MV-4-11 (cell line): Measurements from ENCODE around the gene CHD1.

Source experiments
- DNase-seq: peaks from one replicate; lab custom pipeline; 2025; lab: John Stamatoyannopoulos, UW

CHD1 gene

DNA sequence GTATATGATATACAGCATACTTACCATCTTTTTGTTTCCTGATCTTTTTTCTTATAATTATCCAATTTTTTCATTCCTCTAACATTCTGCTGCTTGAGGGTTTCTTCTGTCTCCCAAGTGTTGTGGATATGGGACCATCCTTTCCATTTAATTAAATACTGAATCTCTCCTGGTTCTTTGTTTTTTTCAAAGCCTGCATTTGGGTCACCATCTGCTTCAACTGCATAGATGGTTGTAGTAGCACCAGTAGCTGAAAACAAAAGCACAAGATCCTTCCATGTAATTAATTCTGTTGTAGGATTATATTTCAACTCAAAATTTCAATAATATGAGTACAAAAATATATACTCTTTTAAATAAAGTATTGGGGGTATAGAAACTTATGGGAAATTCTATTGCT lies 29.4 kb downstream of the CHD1 start:
- DNase-seq, result no peak

DNA sequence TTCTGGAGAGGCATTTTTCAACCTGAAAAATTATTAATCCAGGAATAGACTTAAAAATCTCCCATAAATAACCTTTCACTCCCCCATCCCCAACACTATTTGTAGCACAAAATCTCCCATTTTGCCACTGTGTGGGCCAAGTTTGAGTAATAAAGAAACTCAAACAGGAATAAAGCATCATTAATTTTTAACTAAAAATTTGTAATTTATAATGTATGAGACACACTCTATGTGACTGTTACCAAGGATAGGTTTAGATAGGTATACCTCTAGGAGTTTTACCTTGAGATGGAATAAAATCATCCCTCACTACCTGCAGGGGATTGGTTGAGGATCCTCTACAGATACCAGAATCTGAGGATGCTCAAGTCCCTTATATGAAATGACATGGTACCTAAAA lies 30.1 kb downstream of the CHD1 start:
- DNase-seq, result no peak

DNA sequence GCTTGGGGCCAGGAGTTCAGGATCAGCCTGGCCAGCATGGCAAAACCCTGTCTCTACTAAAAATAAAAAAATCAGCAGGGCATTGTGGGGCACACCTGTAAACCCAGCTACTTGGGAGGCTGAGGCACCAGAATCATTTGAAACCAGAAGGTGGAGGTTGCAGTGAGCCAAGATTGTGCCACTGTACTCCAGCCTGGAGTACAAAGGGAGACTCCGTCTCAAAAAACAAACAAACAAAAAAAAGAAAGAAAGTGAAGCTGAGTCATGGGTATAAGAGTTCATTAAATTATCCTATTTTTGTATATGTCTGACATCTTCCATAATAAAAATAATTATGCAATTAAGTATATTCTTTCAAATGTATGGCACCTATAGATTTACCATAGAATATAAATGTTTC lies 37.2 kb downstream of the CHD1 start:
- DNase-seq, result no peak

DNA sequence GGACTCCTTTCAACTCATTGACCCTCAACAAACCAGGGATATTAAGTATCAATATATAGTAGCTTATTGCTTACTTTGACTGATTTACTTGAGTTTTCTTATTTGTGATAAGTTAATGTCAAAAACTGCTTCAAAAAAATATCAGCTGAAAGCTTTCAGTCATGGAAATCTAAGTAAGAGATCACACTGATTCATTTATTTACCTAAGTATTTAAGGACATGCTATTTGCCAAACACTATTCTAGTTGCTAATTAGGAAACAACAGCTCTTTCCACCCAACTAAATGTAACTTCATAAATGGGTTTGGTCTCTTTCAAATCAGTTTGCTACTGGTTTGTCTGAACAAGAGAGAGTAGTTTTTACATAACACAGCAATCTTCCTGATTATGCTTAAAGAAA lies 48.2 kb downstream of the CHD1 start:
- no peak for DNase-seq

DNA sequence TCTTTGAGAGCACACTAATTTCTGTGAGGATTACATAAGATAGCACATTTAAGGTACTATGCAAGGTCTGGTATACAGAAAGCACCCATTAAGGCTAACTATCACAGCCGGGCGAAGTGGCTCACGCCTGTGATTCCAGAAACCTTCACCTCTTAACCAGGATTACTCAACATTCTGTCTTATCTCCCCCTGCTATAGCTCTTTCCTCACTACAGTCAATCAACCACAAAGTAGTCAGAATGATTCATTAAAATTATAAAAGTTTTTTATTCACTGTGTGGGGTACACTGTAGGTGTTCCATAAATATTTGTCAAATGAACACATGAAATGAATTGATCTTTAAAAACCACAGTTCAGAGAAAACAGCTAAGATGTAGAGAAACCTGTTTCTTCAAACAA lies 48.7 kb downstream of the CHD1 start:
- no peak for DNase-seq

DNA sequence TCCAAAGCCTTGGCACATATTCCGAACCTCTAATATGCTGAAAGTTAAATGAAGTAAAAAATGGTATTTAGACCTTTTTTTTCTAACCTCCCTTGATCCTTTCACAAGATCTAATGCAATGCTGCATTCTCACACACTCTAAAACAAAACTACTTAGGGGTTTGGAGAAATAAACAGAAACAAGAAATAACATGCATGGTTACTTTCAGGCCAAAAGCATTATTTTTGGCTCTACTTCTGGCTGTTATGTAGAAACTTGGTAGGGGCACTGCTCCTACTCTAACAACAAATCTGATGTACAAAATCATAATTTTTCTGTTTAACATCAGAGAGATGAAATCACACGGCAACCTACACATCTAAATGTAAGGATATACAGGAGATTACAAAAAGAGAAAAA lies 51.2 kb downstream of the CHD1 start:
- DNase-seq, result no peak

DNA sequence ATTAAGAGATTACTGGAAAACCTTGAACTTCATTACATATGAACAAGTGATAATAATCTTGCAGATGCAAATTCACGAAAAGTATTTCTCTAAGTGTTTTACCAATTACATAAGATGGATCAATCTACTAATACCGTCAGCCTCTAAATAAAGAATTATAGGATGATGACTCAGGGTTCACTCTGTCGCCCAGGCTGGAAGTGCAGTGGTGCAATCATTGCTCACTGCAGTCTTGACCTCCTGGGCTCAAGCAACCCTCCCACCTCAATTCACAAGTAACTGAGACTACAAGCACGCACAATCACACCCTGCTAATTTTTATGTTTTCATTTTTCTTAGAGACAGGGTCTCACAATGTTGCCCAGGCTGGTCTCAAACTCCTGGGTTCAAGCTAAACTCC lies 56.1 kb downstream of the CHD1 start:
- DNase-seq, result peak; percentile 54

DNA sequence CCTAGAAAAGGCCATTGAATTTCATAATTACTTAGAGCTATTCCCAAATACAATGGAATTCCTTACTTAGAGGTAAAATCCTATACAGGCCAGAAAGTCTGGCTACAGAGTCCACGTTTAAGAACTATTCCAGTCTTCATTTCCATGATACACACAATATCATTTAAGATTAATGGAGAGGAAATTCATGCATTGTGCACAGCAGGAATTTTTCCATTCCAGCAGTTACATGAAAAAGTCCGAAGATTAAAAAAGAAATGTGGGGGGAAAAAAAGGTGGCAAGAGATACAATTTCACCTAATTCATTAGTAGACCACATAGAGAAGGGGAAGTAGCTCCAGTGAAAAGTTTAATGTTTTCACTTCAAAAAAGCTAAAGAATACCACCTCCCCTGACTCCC lies 63.1 kb downstream of the CHD1 start:
- no peak for DNase-seq

DNA sequence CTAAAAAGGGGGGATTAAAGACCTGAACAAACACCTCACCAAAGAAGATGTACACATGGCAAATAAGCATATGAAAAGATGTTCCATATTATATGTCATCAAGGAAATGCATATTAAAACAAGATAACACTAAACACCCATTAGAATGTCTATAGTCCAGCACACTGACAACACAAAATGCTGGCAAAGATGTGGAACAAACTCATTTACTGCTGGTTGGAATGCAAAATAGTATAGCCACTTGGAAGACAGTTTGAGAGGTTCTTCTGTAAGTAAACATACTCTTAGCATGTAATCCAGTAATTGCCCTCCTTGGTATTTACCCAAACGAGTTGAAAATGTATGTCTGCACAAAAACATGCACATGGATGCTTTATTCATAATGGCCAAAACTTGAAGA lies 81.8 kb downstream of the CHD1 start:
- DNase-seq, result no peak

DNA sequence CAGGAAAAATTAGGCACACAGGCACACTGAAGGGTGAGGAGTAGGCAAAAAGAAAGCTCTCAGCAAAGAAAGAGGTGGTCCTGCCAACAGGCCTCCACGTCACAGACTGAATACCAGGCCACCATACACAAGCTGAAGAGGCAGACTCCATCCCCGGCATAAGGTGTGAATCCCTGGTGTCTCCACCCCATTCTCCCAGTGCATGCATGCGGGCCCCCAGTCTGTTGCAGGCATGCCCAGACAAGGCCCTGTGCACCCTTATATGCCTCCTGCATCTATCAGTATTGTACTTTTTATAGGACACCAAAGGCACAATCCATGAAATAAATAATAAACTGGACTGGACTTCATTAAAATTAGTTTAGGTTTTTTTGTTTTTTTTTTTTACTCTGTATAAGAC lies 82.3 kb downstream of the CHD1 start:
- DNase-seq, result no peak

DNA sequence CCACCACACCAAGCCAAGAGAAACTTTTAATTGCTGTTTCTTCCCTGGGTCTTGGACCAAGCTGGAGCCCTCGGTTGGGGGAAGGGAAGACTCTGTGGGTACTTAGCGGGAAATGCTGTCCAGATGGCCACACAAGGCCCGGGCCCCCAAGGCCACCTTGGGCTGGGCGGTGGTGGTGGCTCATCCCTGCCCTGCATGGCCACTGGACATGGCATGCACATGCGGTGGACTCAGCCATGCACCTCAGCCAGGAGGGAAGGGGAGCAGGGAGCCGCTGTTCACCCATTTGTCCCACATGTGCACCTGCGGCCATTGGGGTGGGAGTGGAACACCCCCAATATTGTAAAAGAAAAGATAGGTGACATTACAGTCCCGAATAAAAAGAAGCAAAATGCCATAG lies 82.9 kb downstream of the CHD1 start:
- DNase-seq, result no peak

DNA sequence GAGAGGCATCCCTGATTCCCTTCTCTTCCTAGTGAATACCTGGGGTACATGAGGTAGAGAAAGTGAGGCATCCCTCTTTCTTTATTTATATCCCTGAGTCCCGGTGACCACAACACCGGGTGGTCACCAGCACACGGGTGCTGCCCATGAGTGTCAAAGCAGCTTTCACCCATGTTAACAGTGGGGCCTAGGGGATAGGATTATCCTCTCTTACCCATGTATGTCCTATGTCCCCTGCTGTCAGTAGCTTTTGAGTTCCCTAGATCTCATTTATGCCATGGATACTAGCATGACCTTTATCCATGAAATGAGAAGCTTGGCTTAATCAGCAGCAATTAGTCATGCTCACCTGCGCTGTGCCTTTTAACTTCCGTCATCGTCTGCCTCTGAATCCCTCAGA lies 83.9 kb downstream of the CHD1 start:
- DNase-seq, result no peak

DNA sequence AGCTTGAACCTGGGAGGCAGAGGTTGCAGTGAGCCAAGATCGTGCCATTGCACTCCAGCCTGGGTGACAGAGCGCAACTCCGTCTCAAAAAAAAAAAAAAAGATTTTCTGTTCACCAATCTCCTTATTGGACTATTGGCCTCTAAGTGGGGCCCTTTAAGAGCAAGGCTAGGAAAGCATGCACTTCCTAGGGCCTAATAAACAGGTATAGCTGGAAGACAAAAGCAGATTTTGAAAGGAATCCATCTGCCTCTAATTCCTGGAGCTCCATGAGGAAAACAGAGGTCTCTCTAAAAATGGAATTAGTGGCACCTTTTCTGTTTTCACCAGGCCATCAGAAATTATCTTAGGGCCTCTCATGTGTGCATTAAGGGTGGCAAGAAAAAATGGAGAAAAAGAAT lies 85.3 kb downstream of the CHD1 start:
- no peak for DNase-seq

DNA sequence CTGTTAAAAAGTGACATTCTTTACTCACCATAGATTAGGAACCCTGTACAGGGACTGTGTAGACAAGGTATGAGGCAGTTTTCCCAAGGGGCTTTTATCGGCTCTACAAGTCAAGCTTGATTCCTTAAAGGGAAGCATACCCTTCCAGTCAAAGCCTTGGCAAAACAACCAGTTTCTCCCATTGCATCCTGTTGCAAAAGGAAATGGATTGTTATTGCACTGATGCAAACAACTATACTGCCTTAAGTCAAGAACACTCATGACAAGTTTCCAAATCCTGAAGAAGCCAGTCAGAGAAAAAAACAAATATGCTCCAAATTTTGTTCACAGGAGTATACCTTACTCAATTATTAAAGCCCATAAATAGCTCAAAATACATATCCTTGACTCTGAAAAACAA lies 87.9 kb downstream of the CHD1 start:
- no peak for DNase-seq

DNA sequence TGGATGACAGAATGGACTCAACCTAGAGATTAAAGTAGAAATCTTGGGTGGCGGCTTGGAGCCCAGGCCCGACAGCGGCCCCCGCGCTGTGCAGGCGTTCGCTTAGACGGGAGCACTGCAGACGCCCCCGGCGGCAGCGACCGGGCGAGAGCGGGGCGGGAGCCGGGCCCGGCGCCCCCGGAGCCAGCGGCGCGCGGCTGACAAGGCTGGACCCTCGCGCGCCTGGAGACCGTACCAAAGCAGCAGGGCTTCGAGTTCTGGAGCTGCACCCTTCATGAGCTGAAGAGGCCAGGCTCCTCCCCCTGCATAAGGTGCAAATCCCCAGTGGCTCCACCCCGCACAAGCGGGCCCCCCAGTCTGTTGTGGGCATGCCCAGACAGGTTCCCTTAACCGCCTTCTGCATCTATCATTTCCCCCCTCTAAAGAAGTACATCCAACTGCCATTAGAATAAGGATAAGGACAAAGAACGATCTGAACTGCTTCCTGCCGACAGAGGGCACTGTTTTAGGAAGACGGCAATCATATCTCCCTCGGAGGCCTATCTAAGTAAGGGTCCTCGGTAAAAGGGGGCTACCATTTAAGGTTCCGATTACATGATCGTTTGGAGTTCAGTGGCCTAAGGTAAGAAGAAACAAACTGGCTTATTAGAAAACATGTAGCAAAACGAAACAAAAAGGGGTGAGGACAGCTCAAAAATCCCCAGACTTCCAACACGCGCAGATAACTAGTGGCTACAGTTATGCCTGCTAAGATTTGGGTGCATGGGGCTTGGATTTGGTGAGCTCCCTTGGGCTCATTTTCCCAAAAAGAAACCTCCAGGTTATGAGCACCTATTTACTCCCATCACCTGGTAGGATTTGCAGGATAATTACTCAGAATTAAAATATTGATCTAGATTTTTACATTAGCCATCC lies 89.1 kb downstream of the CHD1 start:
- no peak for DNase-seq

DNA sequence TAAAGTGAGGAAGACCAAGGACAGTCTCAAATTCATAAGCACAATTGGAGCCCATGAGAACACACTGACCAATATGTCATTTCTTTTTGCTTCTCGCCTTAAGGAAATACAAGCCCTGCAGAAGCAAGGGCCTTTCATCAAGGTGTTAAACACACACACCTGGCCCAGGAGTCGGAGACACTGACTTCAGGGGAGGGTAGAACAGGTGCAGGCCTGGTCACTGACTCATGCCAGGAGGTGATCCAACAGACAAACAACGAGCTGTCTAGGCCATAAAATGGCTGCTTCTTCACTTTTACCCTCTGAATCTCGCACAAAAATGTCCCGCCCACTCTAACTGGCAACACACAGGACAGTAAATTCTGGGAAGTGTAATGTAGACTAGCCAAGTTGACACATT lies 92.6 kb downstream of the CHD1 start:
- no peak for DNase-seq

DNA sequence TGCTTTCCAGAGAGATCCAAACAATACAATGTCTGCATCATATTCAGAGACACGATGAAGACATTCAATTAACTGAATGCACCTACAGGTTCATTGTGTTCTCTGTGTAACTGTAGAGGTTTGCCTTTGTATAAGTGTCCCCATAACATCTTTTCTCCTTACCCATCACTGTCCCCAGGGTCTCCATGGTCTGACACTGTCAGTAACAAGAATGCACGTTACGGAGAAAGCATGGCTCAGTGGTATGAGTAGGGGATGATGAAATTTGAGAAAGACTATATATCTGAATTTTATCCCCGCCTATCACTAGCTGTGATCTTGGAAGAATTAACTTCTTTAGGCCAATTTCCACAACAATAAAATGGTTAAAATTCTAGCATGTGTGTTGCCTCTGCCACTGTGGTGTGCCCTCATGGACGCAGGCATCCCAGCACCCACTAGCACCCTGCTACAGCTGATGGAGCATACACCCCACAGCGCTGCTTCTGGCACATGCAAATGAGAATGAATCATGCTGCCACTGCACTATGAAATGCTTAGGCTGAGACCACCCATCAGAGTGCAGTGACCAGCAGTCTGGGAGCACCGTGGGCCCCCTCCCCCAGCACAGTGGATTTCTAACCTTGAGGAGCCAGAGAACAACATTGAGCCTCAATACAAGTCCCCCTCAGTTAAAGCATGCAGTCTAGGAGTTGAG lies 101.1 kb downstream of the CHD1 start:
- DNase-seq, result no peak

DNA sequence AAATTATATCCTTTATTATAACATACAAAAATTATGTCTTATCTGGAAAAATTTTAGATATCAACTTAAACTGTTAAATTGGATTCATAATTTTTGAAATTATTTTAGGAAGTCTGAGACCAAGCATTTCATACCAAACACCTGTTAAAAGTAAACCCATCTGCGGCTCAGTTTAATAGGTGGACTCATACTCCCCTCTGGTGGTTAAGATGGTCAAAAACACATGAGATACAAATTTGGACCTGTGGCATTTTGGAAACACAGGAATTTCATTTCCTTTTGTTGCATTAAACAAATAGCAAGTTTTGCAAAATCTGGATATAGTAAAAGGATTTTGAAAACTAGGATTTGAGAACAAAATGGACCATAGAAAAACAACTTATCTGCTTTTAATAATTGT lies 101.6 kb downstream of the CHD1 start:
- DNase-seq, result peak; percentile 10

DNA sequence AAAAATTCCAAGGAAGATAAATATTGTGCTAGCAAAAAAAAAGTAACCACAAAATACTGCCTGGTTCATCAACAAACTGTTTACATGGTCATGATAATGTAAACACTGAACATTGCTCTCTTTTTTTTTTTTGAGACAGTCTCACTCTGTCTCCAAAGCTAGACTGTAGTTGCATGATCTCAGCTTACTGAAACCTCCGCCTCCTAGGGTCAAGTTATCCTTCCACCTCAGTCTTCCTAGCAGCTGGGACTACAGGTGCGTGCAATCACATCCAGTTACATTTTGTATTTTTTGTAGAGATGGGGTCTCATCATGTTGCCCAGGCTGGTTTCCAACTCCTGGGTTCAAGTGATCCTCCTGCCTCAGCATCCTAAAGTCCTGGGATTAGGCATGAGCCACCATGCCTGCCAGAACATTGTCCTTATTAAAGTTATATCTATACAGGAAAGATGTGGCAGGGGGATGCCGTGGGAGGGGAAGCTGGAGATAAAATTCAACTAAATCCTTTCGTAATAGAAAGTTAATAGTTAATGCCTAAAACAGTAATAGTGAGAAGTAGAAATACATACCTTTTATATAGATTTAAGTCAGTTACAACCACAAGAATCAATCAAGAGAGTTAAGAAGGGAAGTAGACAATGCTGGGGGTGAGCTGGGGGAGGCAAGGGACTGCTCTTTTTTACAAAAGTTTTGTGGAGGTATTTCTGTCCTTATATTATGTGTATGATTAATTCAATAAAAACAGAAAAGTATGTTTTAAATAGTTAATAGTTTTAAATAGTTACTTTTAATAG lies 103.0 kb downstream of the CHD1 start:
- no peak for DNase-seq

DNA sequence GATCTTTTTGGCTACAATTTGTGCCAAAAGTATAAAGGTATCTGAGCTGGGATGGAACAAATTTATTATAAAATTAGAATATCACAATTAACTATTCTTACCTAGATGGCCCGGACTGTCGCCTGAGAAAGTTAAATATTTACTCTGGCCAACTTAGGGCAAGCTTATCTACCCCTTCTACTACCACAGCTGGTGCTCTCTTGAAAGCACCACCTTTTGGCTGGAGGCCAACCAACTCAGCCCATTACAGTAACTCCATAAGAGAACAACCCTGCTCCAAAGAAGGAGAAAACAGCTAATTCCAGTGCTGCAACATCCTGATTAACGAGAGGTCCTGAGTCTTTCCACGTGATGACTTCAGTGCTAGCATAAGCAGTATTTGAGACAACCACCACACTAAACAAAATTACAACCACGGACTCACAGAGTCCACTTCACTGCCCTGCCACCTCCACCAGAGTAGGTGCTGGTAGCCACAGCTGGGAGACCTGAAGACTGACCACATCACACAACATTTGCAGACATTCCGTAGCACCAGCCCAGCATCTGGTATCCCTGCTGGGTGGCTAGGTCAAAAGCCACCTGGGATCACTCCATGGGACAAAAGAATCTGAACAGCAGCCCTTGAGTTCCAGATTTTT lies 112.1 kb downstream of the CHD1 start:
- DNase-seq, result no peak

DNA sequence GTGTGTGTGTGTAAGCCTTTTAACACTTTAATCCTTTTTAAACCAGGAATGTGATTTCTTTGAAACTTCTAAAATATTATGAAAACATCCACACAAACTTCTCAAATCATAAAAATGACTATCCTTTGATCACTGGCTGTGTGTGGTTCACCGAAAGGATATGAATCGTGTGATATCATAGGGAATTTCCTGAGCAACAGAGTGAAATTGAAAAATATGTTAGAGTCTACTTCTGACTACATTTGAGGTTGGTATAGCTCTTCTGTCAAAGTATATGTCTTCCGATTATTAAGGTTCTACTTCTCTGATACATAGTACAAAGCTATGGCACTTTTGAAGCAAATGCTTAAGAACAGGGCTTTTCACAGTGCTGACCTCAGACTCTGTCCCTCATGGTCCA lies 115.1 kb downstream of the CHD1 start:
- no peak for DNase-seq

DNA sequence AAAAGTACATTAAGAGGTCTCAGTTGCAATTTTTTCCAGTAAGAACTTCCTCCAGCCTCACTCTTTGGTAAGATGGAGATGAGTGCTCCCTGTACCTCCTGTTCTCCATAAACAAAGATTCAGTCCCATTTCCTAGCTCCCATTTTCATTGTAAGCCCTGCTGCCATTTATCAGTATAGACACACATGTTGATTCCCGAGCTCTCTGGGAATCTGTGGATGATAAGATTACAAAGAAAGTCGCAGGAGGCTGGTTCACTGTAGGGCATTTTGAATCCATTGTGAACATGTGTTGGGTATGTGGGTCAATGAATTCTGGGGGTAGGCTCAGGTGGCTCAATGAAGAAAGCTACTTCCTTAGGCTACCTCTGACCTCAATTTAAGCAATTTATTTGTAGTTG lies 118.6 kb downstream of the CHD1 start:
- no peak for DNase-seq
